Measurements from ENCODE around the gene PPIL1.
A peak's percentile ranks its signal among the peaks of the same experiment; 100 is the strongest.

Gene PPIL1

DNA sequence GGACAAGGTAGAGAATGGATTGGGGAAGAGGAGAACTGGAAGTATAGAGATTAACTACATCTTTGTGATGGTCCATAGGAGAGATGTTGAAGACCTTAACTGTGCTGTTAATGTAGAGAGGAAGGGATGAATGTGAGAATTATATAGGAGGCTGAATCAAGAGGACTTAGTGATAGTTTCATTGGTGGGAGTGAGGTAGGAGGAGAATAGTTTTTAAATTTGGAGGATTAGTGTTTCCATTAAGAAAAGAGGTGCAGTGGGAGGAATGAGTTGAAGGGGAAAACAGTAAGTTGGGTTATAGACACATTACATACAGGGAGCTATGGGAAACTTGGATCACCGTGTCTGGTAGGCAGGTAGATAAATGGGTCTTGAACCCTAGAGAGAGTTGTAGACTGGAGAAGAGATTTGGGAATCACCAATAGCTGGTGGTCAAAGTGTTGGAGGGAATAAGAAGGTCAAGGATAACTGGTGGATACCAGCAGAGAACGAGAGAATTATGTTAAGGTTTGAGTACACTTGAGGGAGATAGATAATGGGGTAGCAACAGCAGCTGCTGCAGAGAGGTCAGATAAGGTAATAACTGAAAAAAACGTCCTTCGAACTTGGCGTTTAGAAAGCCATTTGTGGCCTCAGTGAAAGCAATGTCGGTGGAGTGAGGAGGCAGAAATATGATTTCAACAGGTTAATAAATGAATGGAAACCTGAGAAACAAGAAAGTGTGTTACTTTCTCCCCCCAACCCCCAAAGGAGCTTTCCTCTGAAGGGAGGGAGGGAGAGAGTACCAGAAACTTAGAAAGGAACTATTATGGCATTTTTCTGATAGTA is 14.3 kb upstream of the PPIL1 start:
- no peak for DNase-seq (ENCODE audit: low spot score)

- DNase-seq (ENCODE audit: low spot score): no peak
Observed at GRCh38 chr6:36888115-36888643, 13.6 kb upstream of the PPIL1 start.

- no peak for DNase-seq (ENCODE audit: low spot score)
Observed at GRCh38 chr6:36886950-36887618, 12.5 kb upstream of the PPIL1 start.

- peak; percentile 98 for DNase-seq (ENCODE audit: low spot score)
Observed at GRCh38 chr6:36885461-36886401, 11.1 kb upstream of the PPIL1 start, which contains the start of gene C6orf89. Gene C6orf89, plus strand, starts transcription at chr6:36885952. Its CDS starts 13,493 bp downstream, at chr6:36899445.

- no peak for DNase-seq (ENCODE audit: low spot score)
Observed at GRCh38 chr6:36884610-36885009, 10.0 kb upstream of the PPIL1 start.

DNA sequence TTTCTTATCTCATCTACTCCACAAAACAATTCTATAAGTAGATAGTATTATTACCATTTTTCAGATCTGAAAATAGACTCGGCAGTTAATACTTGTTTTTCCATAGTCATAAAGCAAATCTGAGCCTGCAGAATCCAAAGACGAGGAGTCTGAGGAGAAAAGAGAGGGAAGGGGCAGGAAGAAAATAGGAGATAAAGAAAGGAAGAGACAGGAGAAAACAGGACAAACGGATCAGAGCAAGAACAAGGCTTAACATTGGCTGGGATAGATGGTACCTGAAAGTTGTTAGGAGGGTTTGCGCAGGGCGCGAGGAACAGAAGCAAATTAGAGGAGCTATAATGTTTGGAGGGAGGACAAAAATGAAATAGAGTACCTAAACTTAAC is 639 bp upstream of the PPIL1 start:
- DNase-seq (ENCODE audit: low spot score): no peak

DNA sequence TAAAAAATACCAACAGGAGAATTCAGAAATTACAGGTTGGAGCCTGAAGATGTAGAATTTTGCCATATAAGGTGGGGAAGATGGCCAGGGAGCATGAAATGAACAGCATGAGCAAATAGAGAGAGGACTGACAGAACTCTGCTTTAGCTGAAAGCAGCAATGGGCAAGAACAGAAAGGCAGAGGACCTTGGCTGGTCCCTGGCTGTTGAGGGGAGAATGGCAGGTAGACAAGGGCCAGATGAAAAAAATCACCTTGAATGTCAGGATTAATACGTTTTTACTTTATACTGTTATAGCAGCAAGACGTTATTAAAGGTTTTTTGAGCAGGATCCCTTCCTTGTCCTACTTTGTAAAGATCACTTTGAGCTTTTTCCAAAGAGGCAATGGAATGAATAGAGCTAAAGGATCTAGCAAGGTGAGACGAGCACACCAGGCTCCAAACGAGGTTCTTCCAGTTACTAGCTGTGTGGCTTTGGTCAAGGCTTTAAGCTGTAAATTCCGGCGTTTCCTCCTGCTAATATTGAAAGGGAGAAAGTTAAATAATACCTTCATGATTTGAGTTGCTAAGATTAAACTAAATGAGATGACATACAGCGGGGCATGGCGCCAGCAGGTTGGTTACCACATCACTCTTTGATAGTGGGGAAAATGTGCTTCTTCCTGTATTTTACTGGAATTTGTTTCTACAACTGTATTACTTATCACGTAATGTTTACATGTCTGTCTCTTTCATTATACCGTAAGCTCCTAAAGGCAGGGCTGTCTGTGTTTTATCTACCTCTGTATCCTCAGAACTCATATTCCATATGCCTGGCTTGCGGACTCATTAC is 776 bp downstream of the PPIL1 start:
- DNase-seq (ENCODE audit: low spot score): peak; percentile 56

- no peak for DNase-seq (ENCODE audit: low spot score)
Observed at GRCh38 chr6:36873115-36873514, 1.5 kb downstream of the PPIL1 start.

GRCh38 chr6:36871686-36872085 is 2.9 kb downstream of the PPIL1 start:
- DNase-seq (ENCODE audit: low spot score): no peak

- no peak for DNase-seq (ENCODE audit: low spot score)
Observed at GRCh38 chr6:36867471-36868224, 7.0 kb downstream of the PPIL1 start.

GRCh38 chr6:36865835-36866234 is 8.8 kb downstream of the PPIL1 start:
- no peak for DNase-seq (ENCODE audit: low spot score)

DNA sequence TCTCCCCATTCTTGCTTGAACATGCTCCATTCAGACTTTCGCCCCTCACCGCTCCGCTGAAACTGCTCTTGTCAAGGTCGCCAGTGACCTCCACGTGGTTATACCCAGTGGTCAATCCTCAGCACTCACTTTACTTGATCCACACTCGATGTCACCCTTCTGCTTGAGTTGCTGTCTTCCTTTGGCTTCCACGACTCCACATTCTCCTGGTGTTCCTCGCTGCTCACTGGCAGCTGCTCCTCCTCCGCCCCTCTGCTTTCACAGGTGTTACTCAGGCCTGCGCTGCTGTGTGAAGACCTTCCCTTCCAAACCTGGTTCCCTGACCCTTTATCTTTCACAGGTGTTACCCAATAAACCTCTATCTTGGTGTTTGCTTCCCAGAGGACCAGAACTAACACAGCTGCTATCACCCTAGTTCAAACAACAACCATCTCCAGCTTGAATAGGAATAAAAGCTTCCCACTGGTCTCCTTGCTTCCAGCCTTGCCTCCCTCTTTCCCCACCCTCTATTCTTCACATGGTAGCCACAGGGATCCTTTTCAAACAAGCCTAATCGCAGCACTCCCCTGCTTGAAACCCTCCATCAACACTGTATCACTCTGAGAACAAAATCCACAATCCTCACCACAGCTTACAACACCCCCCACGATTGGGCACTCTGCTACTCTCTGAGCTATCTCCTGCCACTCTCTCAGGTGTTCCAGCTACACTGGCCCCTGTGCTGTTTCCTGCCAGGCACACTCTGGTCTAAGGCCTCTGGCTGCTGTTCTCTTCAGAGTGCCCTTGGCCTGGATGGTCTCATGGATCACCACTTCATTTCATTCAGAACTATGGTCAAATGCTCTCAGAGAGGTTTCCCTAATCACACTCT is 10.7 kb downstream of the PPIL1 start:
- no peak for DNase-seq (ENCODE audit: low spot score)

GRCh38 chr6:36862848-36863382 is 11.7 kb downstream of the PPIL1 start:
- no peak for DNase-seq (ENCODE audit: low spot score)

GRCh38 chr6:36862164-36862847 is 12.3 kb downstream of the PPIL1 start:
- no peak for DNase-seq (ENCODE audit: low spot score)

DNA sequence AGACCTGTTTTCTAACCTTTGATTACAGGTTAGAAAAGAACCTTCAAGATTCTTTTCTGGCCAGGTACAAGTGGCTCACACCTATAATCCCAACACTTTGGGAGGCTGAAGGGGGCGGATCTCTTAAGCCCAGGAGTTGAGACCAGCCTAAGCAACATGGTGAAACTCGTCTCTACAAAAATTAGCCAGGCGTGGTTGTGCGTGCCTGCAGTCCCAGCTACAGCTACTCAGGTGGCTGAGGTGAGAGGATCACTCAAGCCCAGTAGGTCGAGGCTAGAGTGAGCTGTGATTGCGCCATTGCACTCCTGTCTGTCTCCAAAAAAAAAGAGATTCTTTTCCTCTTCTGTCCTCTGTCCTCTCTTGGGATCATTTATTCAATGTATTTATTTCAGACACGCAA is 14.5 kb downstream of the PPIL1 start:
- no peak for DNase-seq (ENCODE audit: low spot score)

DNA sequence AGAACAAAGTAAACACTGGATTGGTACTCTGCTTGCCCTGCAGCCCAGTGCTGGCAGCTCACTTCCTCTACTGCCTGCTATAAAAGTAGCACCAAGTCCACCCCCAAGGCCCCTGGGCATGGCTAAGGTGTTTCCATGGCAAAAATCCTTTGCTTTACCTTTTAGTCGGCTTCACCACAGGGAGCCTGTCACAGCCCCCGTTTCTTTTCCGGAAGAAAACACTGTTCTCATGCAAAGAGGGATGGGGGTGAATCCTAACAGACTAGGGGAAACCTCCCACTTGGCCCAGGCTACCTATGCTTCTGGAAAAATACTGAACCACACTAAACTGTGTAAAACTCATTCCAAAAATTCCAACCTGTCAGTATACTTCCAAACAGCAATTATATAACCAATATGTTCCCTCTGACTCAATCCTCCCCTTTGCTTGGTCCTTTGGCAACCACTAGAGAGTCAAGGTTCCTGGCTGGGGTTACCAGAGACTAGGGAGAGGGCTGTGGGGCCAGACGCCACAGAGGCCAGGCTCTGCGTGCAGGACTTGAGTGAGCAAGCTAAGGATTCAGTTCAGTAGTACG is 16.1 kb downstream of the PPIL1 start:
- no peak for DNase-seq (ENCODE audit: low spot score)

- DNase-seq (ENCODE audit: low spot score): no peak
Observed at GRCh38 chr6:36857325-36857724, 17.3 kb downstream of the PPIL1 start.

- no peak for DNase-seq (ENCODE audit: low spot score)
Observed at GRCh38 chr6:36856277-36856676, 18.3 kb downstream of the PPIL1 start.

All from RKO (cell line).